GM23338 (cell line): ENCODE results near the gene COL26A1.

Source experiments
- REST ChIP-seq: IDR thresholded peaks from one replicate; pipeline ENCODE4 v1.6.1; 2018; ENCODE audit warnings: antibody characterized with exemption; ENCODE audit not compliant: unreplicated experiment
- TF ChIP-seq, protein P1 (sequence below), 2 experiments: fragments of 200-600 bp in 1 of 2; sonication (generic) in 1 of 2; conservative IDR thresholded peaks; 2 replicates each; pipeline versions ENCODE4 v1.5.1 to v1.6.1; 2016 to 2017; ENCODE audit warnings: antibody characterized with exemption in 2 of 2, low read depth in 2 of 2, mild to moderate bottlenecking in 2 of 2, moderate library complexity in 1 of 2

GRCh38 chr7:101382937-101383336, 20.3 kb downstream of the COL26A1 start:
- TF ChIP-seq, protein P1, sequence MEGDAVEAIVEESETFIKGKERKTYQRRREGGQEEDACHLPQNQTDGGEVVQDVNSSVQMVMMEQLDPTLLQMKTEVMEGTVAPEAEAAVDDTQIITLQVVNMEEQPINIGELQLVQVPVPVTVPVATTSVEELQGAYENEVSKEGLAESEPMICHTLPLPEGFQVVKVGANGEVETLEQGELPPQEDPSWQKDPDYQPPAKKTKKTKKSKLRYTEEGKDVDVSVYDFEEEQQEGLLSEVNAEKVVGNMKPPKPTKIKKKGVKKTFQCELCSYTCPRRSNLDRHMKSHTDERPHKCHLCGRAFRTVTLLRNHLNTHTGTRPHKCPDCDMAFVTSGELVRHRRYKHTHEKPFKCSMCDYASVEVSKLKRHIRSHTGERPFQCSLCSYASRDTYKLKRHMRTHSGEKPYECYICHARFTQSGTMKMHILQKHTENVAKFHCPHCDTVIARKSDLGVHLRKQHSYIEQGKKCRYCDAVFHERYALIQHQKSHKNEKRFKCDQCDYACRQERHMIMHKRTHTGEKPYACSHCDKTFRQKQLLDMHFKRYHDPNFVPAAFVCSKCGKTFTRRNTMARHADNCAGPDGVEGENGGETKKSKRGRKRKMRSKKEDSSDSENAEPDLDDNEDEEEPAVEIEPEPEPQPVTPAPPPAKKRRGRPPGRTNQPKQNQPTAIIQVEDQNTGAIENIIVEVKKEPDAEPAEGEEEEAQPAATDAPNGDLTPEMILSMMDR (conservative IDR thresholded peaks at IDR 0.05; ENCODE audit: low read depth in 2 of 2), result no peak
- TF ChIP-seq REST, result no peak
